IgD-negative memory B cell (primary cell): ENCODE data around the gene RHOG. TPM values are rescaled to one million over a fixed set of nuclear protein-coding genes. Genes with fewer than 3 reads are reported as not detected.
"Not testable (repeated sequence)": the region's sequence is repeated elsewhere in the genome, so short reads cannot be mapped to it uniquely, and the experiment has no call there.

Source experiments
- H3K27ac Mint-ChIP-seq, 3 donors: one replicate each; pipeline ENCODE4 v1.8.0; 2020 to 2022; ENCODE audit warnings: mild to moderate bottlenecking in 3 of 3, mixed read lengths in 3 of 3, moderate library complexity in 1 of 3
- H3K27me3 Mint-ChIP-seq: one replicate; pipeline ENCODE4 v1.8.0; 2021; ENCODE audit warnings: mixed read lengths
- H3K36me3 Mint-ChIP-seq: one replicate; pipeline ENCODE4 v1.8.0; 2020; ENCODE audit warnings: mild to moderate bottlenecking, mixed read lengths
- H3K4me1 Mint-ChIP-seq, 3 donors: one replicate each; pipeline ENCODE4 v1.8.0; 2020 to 2022; ENCODE audit warnings: mixed read lengths in 3 of 3, mild to moderate bottlenecking in 1 of 3
- H3K4me3 Mint-ChIP-seq, 4 donors: one replicate each; pipeline ENCODE4 v1.8.0; 2020 to 2022; ENCODE audit warnings: mild to moderate bottlenecking in 4 of 4, mixed read lengths in 4 of 4, moderate library complexity in 3 of 4
- H3K9me3 Mint-ChIP-seq, 3 donors: one replicate each; pipeline ENCODE4 v1.8.0; 2020 to 2021; ENCODE audit warnings: mixed read lengths in 3 of 3, mild to moderate bottlenecking in 1 of 3
- polyA plus RNA-seq: library from polyadenylated mRNA; unstranded; fragments of 300-500 nt; fragmentation: Illumina TruSeq; gene quantifications from one replicate; pipeline ENCODE4 v1.2.3, GENCODE V29; 2021

The RHOG gene
- polyA plus RNA-seq, 1 donor from 2014 or later: 199 TPM

DNA sequence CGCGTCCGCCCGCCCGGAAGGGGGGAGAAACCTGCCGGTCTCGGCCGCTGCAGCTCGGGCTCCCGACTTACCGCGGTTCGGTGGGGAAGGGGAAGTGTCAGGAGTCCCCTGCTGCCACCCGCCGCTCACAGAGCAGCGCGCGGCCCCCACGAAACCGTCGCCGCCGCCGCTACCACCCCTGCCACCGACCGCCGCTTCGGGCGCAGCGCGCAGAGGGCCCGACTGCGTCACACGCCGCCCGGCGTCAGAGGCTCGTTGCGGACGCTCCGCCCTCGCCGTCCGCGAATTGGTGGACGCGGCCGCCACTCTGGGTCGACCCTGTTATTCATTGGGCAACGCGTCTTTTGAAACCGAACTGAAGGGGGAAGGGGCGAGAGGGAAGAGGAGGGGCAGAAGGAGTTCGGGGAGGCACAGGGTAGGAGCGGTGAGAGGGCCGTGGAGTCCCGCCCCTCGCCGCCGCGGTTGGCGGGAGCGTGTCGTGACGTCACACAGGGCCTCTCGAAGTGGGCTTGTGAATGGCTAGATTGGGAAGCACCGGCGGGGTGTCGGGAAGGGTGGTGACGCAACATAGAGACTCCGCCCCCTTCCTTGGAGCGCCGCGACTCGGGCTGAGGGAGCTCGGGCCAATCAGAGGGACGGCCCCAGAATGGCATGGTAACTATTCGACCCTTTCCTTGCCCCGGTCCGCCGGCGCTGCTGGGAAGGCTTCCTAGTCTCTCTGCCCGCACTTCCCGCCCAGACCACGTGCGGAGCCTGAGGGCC lies 43.2 kb downstream of the RHOG start, which contains the start of gene NUP98:
Gene NUP98 (minus strand): TSS at position 226 of the 762 bp plus-strand sequence. CDS start 15,437 bp downstream, outside the sequence.
- H3K4me1 Mint-ChIP-seq: peaks cover 21 to 26% (median 21%) of the 10 kb centered on the region in 3 donors
- H3K4me3 Mint-ChIP-seq: peak within 1 kb of the TSS; percentile 88 to 99 (median 96)
- H3K9me3 Mint-ChIP-seq: no peaks in the 10 kb centered on the region
- peaks cover 2% of the 10 kb centered on the region for H3K36me3 Mint-ChIP-seq
- no peaks in the 10 kb centered on the region for H3K27me3 Mint-ChIP-seq
- peak within 1 kb of the TSS; percentile 89 to 98 (median 98) for H3K27ac Mint-ChIP-seq

DNA sequence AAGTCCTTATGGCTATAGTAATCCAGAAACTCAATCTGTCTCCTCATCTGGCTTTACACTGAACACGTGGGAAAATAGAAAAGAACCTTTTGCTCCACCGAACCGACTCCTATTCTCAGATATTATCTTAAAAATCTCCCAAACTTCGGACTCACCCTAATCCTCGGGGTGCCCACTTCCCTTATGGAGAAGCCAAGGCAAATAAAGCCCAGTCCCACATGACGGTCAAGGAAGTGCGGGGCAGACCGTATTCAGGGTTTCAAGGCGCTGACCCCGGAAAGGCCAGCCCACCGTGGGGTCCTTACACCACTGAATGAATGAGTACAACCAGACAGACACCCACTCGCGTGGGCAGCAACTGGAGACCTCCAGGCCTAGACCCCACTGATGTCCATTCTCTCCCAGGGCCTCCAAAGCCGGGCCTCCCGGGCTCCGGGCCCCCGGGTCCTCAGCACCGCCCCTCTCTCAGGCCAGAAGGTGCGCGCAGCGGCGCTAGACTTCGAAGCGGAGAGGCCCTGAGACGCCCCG lies 43.9 kb downstream of the RHOG start:
- Mint-ChIP-seq H3K9me3 (no peaks in the 10 kb centered on the region), H3K36me3 (peaks cover 3% of the 10 kb centered on the region), H3K4me1 (peaks cover 21 to 28% (median 22%) of the 10 kb centered on the region in 3 donors), H3K27ac (peak overlapping the region; percentile 89 to 98 (median 98)), H3K4me3 (peak overlapping the region; percentile 88 to 99 (median 96)), H3K27me3 (no peaks in the 10 kb centered on the region)

DNA sequence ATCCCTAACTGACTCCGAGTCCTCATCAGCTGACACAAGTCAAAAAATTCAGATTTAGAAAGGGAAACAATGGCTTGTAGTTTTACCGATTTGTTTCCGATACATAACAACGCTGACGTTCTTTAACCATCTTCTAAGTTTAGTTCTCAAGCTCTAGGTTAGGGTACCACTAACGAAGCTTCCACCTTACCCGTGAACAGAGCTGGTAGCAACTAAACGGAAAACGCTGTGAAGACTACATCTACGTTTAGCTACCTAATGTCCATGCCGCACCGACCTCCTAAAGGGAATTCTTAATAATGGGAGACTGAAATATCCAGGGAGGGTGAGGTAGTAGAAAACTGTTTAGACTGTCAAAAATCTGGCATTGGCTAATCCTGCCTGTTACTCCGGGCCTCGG lies 44.4 kb downstream of the RHOG start:
- Mint-ChIP-seq H3K27ac (peak overlapping the region; percentile 89 to 98 (median 98)), H3K27me3 (no peaks in the 10 kb centered on the region), H3K36me3 (peaks cover 3% of the 10 kb centered on the region), H3K4me1 (peaks cover 21 to 28% (median 22%) of the 10 kb centered on the region in 3 donors), H3K4me3 (peak overlapping the region; percentile 88 to 99 (median 96)), H3K9me3 (no peaks in the 10 kb centered on the region)

DNA sequence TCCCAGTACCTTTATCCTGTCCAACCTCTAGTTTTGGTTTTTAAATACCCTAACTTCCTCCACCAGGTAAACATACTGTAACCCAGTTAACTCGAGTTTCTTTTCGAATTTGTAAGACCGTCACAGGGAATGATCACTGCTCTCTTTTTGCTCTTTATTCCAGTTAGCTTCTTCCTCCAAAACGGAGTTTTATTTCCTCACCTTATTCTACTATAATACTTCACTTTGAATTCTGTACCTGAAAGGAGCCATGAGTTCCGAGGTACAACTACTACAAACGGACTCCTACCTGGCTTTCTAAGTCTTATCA lies 44.8 kb downstream of the RHOG start:
- peaks cover 3% of the 10 kb centered on the region for H3K36me3 Mint-ChIP-seq
- H3K9me3 Mint-ChIP-seq: no peaks in the 10 kb centered on the region
- peaks cover 21 to 28% (median 22%) of the 10 kb centered on the region in 3 donors for H3K4me1 Mint-ChIP-seq
- peak overlapping the region; percentile 88 to 99 (median 96) for H3K4me3 Mint-ChIP-seq
- H3K27ac Mint-ChIP-seq: peak overlapping the region; percentile 89 to 98 (median 98)
- no peaks in the 10 kb centered on the region for H3K27me3 Mint-ChIP-seq

DNA sequence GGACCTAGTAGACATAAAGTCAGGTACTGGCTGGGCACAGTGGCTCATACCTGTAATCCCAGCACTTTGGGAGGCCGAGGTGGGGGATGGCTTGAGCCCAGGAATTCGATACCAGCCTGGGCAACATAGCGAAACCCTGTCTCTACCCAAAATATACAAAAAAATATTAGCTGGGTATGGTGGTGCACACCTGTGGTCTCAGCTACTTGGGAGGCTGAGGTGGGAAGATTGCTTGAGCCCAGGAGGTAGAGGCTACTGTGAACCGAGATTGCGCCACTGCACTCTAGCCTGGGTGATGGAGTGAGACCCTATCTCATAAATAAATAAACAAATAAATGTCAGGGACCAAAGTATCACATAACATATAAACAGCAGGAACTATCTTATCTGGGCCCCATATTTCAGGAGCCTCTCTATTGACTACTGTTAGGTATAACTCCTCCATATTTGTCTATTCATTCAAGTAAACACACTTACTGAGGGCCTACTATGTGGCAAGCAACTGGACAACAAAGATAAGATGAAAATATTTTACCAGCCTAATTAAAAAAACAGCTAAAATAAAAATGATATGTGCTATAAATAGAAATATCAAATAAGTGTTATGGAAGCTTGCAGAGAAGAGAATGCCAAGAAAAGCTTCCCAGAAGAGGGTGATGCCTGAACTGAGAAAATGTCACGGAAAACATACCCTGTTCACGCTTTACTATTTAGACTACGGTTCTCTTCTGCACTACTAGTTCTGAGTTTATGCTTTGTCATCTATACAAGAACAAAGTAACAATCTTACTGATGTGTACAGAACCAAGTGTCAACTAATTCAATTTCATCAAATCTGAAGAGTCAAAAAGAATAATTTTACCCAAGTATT lies 45.4 kb downstream of the RHOG start:
- Mint-ChIP-seq H3K27me3 (no peaks in the 10 kb centered on the region), H3K36me3 (peaks cover 3% of the 10 kb centered on the region), H3K4me3 (peak overlapping the region; percentile 88 to 99 (median 96)), H3K9me3 (no peaks in the 10 kb centered on the region), H3K27ac (peak overlapping the region; percentile 89 to 98 (median 98)), H3K4me1 (peaks cover 22 to 29% (median 24%) of the 10 kb centered on the region in 3 donors)

DNA sequence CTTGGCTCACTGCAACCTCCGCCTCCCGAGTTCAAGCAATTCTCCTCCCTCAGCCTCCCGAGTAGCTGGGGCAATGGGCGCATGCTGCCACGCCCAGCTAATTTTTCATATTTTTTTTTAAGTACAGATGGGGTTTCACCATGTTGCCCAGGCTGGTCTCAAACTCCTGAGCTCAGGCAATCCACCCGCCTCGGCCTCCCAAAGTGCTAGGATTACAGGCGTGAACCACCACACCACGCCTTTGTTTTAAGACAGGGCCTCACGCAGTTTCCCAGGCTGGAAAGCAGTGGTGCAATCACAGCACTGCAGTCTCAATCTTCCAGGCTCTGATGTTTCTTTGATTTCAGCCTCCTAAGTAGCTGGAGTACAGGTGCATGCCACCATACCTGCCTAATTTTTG lies 46.4 kb downstream of the RHOG start:
- H3K27ac Mint-ChIP-seq: peak overlapping the region in 1 of 3 donors; percentile 89
- not testable (repeated sequence) for H3K36me3 Mint-ChIP-seq

DNA sequence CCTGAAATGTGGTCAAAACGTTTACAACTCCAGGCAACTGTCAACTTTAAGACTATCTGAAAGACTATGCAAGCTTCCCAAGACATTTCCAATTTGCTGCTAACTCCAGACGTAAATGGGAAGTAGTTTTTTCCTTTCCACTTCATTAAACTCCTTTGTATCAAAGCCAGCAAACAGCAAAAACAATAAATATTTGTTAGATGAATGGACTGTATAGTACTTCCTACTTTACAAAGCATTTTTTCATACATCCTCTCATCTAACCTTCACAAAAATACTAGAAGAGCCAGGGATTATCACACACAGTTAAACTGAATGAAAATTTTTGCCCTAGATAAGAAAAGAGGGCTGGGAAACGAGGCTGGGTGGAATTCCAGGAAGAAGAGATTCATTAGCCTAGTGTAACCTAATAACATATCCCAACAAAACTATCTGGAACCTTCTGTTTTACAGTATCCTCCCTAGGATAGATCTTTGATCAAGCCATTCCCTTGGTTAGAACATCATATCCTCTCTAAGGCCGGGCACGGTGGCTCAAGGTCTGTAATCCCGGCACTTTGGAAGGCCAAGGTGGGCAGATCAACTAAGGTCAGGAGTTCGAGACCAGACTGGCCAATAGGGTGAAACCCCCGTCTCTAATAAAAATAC lies 53.9 kb downstream of the RHOG start:
- Mint-ChIP-seq H3K9me3 (no peaks in the 10 kb centered on the region), H3K36me3 (no peaks in the 10 kb centered on the region), H3K4me3 (peak overlapping the region in 2 of 4 donors; percentile 9 to 56), H3K27me3 (no peaks in the 10 kb centered on the region), H3K4me1 (peaks cover 31 to 47% (median 47%) of the 10 kb centered on the region in 3 donors), H3K27ac (peak overlapping the region; percentile 52 to 97 (median 94))

More for the DNA sequence above, 46.4 kb downstream of the RHOG start:
- peaks cover 24 to 34% (median 27%) of the 10 kb centered on the region in 3 donors for H3K4me1 Mint-ChIP-seq
- H3K27me3 Mint-ChIP-seq, H3K9me3 Mint-ChIP-seq: not testable (repeated sequence)
- H3K4me3 Mint-ChIP-seq: peak overlapping the region in 1 of 4 donors; percentile 88

DNA sequence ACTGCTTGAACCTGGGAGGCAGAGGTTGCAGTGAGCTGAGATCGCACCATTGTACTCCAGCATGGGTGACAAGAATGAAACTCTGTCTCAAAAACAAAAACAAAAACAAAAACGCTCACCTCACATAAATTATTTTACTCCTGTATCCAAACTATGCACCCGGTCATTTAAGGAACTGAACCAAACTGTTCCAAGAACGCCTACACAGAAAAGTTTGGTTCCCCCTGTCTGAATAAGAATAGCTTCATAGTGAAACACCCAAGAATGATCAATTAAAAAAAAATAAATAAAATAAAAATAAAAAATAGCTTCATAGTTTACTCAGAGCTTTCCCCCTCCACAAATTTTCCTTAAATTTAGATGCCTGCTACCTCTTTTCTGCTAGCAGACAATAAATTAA lies 57.1 kb downstream of the RHOG start:
- Mint-ChIP-seq H3K27me3 (no peaks in the 10 kb centered on the region), H3K27ac (no peak overlapping the region), H3K4me1 (peaks cover 27 to 43% (median 39%) of the 10 kb centered on the region in 3 donors), H3K36me3 (no peaks in the 10 kb centered on the region), H3K4me3 (no peak overlapping the region), H3K9me3 (no peaks in the 10 kb centered on the region)

DNA sequence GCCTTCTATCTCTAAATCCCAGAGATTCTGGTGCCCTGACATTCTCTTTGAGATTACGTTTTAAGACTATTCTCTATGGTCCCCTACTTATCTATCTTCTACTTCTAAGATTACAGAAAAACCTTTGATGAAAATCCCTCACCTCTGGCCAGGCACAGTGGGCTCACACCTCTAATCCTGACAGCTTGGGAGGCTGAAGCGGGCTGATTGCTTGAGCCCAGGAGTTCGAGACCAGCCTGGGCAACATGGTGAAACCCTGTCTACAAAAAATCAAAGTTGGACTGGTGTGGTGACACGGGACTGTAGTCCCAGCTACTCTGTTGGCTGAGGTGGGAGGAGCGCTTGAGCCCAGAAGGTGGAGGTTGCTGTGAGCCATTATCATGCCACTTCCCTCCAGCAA lies 57.8 kb downstream of the RHOG start:
- H3K9me3 Mint-ChIP-seq: no peaks in the 10 kb centered on the region
- H3K36me3 Mint-ChIP-seq: no peaks in the 10 kb centered on the region
- H3K27ac Mint-ChIP-seq: no peak overlapping the region
- peaks cover 26 to 42% (median 38%) of the 10 kb centered on the region in 3 donors for H3K4me1 Mint-ChIP-seq
- no peak overlapping the region for H3K4me3 Mint-ChIP-seq
- no peaks in the 10 kb centered on the region for H3K27me3 Mint-ChIP-seq

DNA sequence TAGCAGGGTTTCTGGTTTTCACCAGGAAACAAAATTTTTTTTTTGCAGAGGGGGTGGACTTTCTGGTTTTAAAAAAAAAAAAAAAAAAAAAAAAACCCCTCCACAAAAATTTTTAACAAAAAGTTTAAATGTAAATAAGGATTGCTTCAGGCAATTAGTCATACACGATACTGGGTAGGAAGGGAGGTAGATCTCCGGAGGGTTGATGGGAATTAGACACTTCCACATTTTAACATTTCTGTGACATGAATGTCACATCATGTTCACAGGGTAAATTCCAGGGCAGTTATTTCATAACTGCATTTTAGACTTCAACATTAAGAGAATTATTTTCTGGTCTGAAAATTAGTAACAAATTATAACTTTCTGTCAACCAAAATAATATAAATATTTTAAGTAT lies 59.3 kb downstream of the RHOG start:
- Mint-ChIP-seq H3K9me3 (no peaks in the 10 kb centered on the region), H3K36me3 (peaks cover 1% of the 10 kb centered on the region), H3K27me3 (no peaks in the 10 kb centered on the region), H3K4me3 (no peak overlapping the region), H3K27ac (peak overlapping the region in 1 of 3 donors; percentile 19), H3K4me1 (peaks cover 17 to 30% (median 27%) of the 10 kb centered on the region in 3 donors)

Other genes with a start within 250 kb of the RHOG start
- gene ART5, start 199.0 kb downstream of the RHOG start, polyA plus RNA-seq: not detected
- gene ART1, start 195.8 kb downstream of the RHOG start, polyA plus RNA-seq: not detected
- 0.21 TPM for gene CHRNA10, start 169.6 kb downstream of the RHOG start, polyA plus RNA-seq
- 34.0 TPM for gene NUP98, start 43.4 kb downstream of the RHOG start, polyA plus RNA-seq
- 20.1 TPM for gene PGAP2, start 32.4 kb downstream of the RHOG start, polyA plus RNA-seq
- 22.1 TPM for gene STIM1, start 14.7 kb upstream of the RHOG start, polyA plus RNA-seq